ENCODE measurements around the gene EIF4A3. TPM values are rescaled to one million over a fixed set of nuclear protein-coding genes. Genes with fewer than 3 reads are reported as not detected.

The EIF4A3 gene
- polyA plus RNA-seq, 3 donors: 122 to 138 (median 127) TPM

DNA sequence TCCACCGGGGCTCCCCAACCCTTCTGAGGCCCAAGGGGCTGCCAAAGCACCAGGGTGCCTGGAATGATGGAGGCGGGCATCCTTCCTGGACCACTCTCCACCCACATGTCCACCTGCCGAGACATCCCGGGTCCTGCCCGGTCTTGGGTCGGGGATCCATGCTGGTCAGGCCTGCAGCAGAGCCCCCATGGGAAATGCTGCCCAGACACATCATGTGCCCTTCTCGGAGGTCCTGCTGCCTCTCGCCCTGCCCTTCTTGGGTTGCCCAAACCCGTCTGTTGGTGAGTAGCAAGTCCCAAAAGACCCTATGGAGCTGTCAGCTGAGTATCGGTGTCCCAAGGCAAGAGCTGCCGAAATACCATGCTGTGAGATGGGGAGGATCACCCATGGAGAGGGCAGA is 60.3 kb downstream of the EIF4A3 start:
- no peak for DNase-seq (ENCODE audit: low read depth in 3 of 3, low spot score in 2 of 3)

DNA sequence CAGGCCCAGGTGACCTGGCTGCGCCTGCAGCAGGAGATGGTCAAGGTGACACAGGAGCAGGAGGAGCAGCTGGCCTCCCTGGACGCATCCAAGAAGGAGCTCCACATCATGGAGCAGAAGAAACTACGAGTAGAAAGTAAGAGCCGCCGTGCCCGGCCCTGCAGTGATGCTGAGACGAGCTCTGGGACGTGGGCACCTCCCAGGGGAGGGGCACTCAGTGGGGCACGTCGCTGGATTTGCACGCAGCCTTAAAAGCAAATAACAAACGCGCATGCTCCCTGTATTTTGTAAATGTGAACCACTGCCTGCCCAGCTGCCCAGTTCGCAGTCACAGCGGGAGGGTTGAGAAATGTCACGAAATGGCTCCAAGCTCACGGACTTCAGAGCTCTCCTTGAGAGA is 60.8 kb downstream of the EIF4A3 start:
- no peak for DNase-seq (ENCODE audit: low read depth in 3 of 3, low spot score in 2 of 3)

DNA sequence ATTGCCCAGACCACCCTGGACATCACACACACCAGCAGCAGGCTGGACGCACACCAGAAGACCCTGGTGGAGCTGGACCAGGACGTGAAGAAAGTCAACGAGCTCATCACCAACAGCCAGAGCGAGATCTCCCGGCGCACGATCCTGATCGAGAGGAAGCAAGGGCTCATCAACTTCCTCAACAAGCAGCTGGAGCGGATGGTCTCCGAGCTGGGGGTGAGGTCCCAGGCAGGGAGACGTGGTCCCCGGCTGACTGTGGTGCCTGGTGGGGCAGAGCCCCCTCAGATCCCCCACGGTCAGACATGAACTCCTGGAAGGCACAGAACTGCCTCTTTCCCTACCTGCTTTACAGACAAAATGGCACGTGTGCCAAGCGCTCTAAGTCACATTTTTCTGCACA is 62.2 kb downstream of the EIF4A3 start:
- DNase-seq (ENCODE audit: low read depth in 3 of 3, low spot score in 2 of 3): no peak

Other genes with a start within 250 kb of the EIF4A3 start
- 10 to 100 TPM; 31.3 to 32.7 (median 31.5) TPM for gene TBC1D16, start 111.3 kb downstream of the EIF4A3 start, polyA plus RNA-seq (ENCODE audit: insufficient read length in 3 of 3)
- gene CCDC40, start 110.5 kb downstream of the EIF4A3 start, polyA plus RNA-seq (ENCODE audit: insufficient read length in 3 of 3): 10 to 100 TPM in 1 of 3 donors, 1 to 10 TPM in 2; 9.4 to 15.6 (median 9.6) TPM
- gene GAA, start 45.5 kb downstream of the EIF4A3 start, polyA plus RNA-seq (ENCODE audit: insufficient read length in 3 of 3): 10 to 100 TPM; 31.4 to 44.4 (median 33.3) TPM
- under 1 TPM; 0.57 to 0.93 (median 0.83) TPM for gene CARD14, start 22.9 kb upstream of the EIF4A3 start, polyA plus RNA-seq (ENCODE audit: insufficient read length in 3 of 3)
- 10 to 100 TPM; 29.3 to 30.7 (median 29.4) TPM for gene SGSH, start 73.2 kb upstream of the EIF4A3 start, polyA plus RNA-seq (ENCODE audit: insufficient read length in 3 of 3)
- 10 to 100 TPM; 20.2 to 22.7 (median 22.4) TPM for gene SLC26A11, start 73.3 kb upstream of the EIF4A3 start, polyA plus RNA-seq (ENCODE audit: insufficient read length in 3 of 3)
- 10 to 100 TPM; 47.5 to 56.8 (median 50.5) TPM for gene RNF213, start 113.7 kb upstream of the EIF4A3 start, polyA plus RNA-seq (ENCODE audit: insufficient read length in 3 of 3)